GM12875 (cell line): ENCODE measurements around the gene SCRN1.

ENCODE experiments used
- H3K4me3 ChIP-seq: one replicate; pipeline ENCODE4 v1.5.1; 2011; ENCODE audit warnings: low read depth, low read length, control low read depth
- TF ChIP-seq, protein P1 (sequence below): IDR thresholded peaks from 2 replicates; pipeline ENCODE4 v1.5.1; 2011; ENCODE audit warnings: low read depth, mild to moderate bottlenecking, control low read depth, inconsistent platforms, low read length, moderate library complexity, borderline replicate concordance; ENCODE audit not compliant: insufficient read depth

The SCRN1 gene

DNA sequence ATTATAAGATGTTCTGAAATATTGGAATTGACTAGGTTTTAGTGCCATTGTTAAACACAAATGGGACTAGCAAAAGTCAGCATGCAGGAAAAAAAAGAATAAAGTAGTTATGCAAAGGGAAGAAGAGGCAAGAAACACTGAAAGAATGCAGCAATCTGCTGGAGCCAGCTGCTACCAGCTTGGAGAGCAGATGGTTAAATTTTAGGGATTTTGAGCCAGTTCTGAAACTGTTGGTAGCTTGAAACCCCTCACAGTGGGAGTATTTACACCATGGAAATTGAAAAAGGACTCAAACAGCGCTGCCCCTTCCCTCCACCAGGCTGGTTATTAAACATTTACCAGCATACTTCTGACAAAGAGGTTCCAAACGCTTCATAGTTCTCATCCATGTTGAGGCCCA lies 41.0 kb downstream of the SCRN1 start:
- no peak overlapping the region for H3K4me3 ChIP-seq
- TF ChIP-seq, protein P1, sequence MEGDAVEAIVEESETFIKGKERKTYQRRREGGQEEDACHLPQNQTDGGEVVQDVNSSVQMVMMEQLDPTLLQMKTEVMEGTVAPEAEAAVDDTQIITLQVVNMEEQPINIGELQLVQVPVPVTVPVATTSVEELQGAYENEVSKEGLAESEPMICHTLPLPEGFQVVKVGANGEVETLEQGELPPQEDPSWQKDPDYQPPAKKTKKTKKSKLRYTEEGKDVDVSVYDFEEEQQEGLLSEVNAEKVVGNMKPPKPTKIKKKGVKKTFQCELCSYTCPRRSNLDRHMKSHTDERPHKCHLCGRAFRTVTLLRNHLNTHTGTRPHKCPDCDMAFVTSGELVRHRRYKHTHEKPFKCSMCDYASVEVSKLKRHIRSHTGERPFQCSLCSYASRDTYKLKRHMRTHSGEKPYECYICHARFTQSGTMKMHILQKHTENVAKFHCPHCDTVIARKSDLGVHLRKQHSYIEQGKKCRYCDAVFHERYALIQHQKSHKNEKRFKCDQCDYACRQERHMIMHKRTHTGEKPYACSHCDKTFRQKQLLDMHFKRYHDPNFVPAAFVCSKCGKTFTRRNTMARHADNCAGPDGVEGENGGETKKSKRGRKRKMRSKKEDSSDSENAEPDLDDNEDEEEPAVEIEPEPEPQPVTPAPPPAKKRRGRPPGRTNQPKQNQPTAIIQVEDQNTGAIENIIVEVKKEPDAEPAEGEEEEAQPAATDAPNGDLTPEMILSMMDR, result no peak

- H3K4me3 ChIP-seq, result no peak overlapping the region
- TF ChIP-seq, protein P1, result peak; percentile 25; the same call in 1 of the 2 replicates
Measured at GRCh38 chr7:29946428-29947186, 43.0 kb downstream of the SCRN1 start.

- no peak overlapping the region for H3K4me3 ChIP-seq
- TF ChIP-seq, protein P1, result no peak
Measured at GRCh38 chr7:29945259-29945809, 44.3 kb downstream of the SCRN1 start.

DNA sequence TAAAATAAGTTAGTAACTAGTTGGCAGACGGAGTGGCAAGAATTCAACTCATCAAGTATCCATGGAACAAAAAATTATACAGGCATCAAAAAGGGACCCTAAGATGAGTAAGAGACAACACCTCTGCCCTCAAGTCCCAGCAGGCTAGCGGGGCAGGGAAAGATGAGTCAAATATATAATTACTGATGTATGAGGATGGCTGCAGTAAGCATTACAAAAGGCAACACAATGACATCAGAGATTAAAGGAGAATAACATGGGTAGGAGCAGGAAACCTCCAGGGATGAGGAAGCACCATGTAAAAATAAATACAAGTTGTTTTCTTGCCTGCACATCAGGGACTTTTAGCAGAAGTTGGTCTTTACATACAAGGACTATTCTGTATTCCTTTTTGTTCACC lies 49.4 kb downstream of the SCRN1 start:
- no peak overlapping the region for H3K4me3 ChIP-seq
- TF ChIP-seq, protein P1, result no peak

DNA sequence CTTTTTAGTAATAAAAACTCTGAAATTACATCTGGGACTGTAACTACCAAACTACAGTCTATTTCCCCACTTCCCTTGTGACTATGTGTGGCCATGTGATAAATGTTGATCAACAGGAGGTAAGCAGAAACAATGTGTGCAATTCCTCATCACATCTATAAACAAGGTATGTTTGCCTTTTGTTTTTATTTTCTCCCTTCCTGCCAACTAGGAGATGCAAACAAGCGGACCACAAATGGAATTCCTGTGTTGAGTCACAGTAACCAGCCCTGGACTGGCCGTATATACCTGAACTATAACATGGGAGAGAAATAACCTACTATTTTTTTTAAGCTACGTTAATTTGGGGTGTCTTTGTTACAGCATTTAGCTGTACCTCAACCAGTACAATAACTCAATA lies 52.5 kb downstream of the SCRN1 start:
- TF ChIP-seq, protein P1, result no peak
- no peak overlapping the region for H3K4me3 ChIP-seq

DNA sequence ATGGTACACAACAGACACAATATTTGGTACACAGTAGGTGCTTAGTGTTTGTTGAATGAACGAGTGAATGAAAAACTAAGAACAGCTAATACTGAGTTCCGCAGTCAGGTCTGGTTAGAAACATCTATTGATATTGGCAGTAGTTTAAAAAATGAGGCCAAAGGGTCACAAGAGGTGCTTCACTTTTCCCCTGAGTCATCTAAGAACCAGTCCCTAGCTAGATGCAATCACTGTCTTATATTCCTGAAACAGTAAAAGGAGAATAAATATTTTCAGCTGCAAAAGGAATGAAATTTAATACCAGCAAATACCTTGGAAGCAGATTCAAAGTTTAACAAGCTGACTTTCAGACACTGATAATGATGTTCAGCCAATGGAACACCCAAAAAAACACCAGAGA lies 54.5 kb downstream of the SCRN1 start:
- TF ChIP-seq, protein P1, result no peak

DNA sequence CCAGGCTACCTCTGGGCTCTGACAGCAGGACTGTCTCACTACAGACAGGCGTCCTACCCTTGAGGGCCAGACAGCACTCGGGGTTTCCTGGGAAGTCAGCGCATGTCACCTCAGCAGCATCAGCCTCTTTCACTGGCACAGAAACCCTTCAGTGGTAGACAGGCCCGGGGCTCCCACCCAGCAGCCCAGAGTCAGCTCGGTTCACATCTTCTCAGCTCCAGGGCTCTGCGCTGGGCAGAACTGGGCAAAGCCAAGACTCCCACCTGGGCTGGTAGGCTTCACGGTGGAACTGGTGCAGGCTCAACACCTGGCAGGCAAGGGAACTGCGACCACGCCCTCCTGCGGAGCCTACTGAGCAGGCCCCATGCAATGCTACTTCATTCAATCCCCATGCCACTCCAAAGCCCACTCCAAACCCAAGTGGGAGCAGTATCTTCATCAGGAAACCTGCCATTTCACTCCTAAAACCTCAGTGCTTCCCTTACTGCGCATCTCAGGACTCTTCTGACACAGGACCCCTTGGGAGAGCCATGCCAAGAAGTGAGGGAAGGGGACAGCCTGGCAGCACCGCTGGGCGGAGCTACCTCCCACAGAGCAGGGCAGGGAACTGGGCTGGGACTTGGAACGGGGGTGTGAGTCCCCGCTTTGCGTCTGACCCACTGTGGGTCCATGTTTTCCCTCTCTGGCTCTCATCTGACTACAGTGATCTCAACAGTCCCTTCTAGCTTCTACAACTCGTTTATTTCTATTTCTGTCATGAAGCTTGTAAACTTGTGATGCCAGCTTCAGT lies 60.4 kb downstream of the SCRN1 start:
- TF ChIP-seq, protein P1, result no peak
- H3K4me3 ChIP-seq, result no peak overlapping the region

More for the DNA sequence above, 54.5 kb downstream of the SCRN1 start:
- no peak overlapping the region for H3K4me3 ChIP-seq
